ENCODE measurements around the gene SCAMP3.
"Not testable (repeated sequence)": the region's sequence is repeated elsewhere in the genome, so short reads cannot be mapped to it uniquely, and the experiment has no call there.

The SCAMP3 gene

GRCh38 chr1:155254228-155254713 lies 7.9 kb downstream of the SCAMP3 start:
- no peak for DNase-seq

- no peak for DNase-seq
These were observed 8.4 kb downstream of the SCAMP3 start for GRCh38 chr1:155253797-155254196.

DNA sequence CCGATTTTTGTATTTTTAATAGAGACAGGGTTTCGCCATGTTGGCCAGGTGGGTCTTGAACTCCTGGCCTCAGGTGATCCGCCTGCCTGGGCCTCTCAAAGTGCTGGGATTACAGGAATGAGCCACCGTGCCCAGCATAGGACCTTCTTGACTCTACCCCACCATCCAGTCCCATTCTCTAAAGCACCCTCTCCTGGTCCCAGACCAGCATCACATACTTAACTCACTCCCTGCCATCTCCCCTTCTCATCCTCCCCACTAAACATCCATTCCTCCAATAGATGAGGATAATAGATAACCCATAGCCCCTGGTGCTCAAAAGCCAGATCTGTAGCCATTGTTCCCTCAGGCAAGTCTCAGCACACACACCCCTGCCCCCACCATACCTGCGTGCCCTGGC lies 9.0 kb downstream of the SCAMP3 start:
- DNase-seq = no peak

GRCh38 chr1:155251566-155251965 lies 10.6 kb downstream of the SCAMP3 start:
- no peak for DNase-seq

DNA sequence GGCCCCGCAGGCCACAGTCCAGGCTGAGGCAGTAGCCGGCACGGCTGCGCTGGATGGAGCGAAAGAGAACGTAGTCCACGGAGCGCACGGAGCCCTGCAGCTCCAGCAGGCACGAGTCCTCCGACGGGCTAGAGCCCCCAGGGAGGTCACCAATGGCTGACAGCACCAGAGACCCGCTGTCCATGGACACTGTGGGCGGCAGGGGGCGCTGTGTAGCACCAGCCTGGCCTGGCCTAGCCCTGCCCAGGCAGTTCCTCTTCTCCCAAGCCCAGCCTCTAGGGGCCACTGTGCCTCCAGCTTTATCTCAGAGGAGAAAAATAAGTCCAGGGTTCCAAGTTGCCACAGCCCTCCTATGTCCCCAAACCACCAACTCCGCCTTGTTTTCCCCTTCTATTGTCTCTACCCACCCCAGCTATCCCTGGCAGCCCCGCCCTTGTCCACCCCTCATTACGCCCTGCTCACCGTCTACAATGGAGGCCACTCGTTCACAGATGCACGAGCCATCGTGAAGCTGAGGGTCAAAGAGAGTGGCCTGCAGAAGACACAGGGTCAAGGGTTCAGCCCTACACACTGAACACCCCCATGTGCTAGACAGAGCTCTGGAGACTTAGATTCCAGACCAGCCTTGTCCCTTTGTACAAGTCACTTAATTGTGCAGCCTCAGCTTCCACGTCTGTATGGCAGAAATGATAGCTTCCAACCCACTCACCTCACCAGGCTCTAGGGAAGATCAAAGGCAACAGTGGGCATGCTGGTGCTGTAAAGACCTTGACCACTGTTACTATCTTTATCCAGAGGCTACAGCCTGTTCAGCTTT lies 11.3 kb downstream of the SCAMP3 start:
- DNase-seq = peak; percentile 88

- DNase-seq = no peak
These were observed 11.9 kb downstream of the SCAMP3 start for GRCh38 chr1:155250246-155250632.

DNA sequence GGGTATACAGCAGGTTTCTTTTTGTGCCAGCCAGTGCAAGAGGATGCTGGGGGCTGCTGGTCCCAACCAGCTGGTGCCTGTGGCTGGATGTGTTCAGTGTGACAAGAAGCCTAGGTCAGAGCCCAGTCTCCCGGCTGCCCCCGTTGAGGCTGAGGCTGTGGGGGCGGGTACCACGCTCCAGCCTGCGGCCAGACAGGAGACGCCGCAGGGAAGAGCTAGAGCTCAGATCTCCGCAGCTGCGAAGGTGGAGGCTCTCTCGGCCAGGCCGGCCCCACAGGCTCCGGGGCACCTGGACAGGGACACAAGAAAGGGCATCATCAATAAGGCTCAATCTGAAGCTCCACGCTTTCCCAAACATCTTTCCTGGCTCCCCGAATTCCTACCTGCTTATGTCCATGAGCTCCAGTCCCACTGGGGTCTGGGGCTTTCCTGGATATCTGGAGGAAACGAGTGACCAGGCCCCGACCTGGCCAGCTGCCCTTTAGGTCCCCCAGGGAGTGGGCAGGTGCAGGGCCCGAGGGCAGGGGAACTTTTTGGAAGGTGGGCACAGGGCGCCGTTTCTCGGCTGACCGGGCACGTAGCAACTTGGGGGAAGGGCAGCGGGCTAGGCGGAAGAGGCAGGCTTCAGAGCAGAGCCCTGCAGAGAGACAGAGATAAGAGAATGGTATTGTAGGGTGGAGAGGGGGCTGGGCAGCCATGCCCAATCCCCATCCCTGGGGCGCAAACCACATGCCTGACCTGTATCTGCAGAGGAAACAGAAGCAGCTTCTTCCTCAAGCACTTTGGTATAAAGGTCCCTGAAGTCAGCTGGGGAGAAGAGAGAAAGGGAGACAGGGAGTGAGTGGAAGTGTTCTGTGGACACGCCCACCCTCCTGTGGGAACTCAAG lies 14.2 kb downstream of the SCAMP3 start:
- no peak for DNase-seq

DNA sequence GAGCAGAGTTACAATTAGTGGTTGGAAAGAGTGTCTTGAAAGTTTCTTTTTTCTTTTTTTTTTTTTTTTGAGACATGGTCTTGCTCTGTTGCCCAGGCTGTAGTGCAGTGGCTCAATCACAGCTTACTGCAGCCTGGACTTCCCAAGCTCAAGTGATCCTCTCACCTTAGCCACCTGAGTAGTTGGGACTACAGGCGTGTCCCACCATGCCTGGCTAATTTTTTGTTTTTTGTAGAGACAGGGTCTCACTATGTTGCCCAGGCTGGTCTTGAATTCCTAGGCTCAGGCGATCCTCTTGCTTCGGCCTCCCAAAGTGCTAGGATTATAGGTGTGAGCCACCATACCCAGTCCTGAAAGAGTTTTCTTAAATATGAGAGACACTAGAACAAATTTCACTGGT lies 15.4 kb downstream of the SCAMP3 start:
- not testable (repeated sequence) for DNase-seq

GRCh38 chr1:155245163-155245524 lies 17.0 kb downstream of the SCAMP3 start:
- no peak for DNase-seq

DNA sequence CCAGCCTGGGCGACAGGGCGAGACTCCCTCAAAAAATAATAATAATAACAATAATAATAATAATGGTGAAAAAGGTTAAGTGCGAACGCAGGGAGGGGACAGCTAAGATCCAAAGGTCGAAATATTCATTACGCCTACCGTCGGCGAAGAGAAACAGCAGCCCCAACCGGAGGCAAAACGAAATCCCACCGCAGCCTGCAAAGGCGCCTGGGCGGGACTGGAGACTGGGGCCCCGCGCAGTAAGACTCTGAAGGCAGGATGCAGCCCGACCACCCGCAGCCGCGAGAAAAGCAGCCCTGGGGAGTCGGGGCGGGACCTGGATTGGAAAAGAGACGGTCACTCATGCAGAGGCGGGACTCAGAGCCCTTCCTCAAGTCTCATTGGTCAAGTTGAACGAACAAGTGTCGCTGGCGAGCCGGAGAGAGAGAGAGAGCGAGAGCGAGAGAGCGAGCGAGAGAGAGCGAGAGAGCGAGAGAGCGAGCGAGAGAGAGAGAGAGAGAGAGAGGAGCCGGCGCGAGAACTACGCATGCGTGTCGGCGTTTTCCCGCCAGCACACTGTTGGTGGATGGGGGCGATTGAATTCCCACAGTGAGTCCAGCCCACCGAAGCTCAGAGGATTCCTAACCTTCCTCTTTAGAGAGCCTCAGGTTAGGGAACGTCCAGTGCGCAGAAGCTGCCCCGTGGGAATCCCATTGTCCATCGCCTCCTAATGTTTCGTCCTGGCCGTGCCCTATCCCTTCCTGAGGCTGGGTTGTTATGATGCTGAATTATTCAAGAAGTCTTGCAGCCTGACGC lies 17.6 kb downstream of the SCAMP3 start:
- peak; percentile 100 for DNase-seq

DNA sequence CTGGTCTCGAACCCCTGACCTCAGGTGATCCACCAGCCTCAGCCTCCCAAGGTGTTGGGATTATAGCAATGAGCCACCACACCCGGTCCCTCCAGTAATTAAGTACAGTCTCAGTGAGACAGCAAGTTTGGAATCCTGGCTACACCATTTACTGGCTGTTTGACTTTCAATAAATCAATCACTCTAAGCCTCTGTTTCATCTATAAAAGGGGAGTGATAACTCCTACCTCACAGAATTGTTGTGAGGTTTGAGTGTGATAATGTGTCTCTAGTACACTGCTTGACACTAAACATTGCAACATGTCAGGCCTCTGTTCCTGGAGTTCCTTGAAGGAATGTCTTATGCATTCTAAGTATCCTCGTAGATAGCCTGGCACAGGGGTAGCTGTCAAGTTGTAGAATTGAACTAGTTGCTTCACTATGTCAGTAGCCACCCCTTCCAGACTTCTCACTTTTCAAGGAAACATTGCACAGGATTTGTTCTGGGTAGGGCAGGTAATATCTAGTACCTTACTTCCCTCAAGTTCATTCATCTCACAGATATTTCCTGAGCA lies 19.3 kb downstream of the SCAMP3 start:
- no peak for DNase-seq

DNA sequence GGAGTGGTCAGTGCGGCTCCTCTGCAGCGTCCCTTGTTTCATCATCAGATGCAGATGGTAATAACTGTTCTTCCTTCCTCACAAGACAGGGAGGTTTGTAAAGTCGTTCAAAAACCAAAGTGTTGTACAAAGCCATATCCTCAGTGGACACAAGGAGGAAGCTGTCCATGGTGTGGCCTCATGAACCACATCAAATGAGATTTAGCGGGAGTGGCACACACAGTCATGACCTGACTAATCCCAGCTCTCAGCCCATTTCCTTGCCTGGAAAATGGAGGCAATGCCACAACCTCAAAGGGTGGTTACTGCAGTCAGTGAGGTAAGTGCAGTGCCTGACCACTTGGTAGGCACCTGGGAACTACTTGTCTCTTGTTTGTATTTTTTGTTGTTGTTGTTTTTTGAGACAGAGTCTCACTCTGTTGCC lies 20.3 kb downstream of the SCAMP3 start:
- no peak for DNase-seq

DNA sequence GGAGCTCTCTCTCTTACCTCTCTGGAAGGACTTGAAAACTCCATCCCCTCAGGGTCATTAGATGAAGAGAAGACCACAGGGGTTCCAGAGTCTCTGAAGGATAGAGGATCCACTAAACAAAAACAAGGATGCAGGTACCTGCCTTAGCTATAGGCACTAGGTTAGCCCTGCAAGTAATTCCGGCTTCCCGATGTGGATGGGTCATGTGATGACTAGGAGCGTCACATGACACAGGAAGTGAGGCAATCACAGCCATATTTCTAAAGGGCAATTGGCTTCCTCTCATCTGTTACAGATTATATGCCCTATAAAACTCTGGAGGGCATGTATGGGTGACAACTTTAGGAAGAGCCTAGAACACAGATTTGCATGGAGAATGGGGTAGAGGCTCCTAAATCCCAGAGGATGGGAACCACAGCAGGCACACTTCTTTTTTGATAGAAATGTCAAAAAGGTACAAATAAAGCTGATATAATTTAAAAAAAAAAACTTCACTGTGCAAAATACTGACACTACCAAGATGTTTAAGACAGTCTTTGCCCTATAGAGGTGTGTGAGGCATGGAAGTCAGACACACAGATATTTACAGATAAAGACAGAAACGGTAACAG lies 21.0 kb downstream of the SCAMP3 start:
- DNase-seq = peak; percentile 87

GRCh38 chr1:155236451-155236850 lies 25.7 kb downstream of the SCAMP3 start:
- DNase-seq = no peak

DNA sequence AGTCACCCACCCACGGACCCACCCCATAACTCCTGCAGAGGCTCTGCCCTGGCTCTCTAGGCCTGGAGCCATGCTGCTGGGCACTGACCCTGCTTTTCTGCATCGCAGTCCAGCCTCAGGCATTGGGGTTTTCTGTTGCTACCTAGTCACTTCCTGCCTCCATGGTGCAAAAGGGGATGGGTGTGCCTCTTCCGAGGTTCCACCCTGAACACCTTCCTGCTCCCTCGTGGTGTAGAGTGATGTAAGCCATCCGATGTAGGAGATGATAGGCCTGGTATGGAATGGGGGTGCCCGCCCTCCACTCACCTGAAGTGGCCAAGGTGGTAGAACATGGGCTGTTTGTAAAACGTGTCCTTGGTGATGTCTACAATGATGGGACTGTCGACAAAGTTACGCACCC lies 26.8 kb downstream of the SCAMP3 start:
- DNase-seq = not testable (repeated sequence)

DNA sequence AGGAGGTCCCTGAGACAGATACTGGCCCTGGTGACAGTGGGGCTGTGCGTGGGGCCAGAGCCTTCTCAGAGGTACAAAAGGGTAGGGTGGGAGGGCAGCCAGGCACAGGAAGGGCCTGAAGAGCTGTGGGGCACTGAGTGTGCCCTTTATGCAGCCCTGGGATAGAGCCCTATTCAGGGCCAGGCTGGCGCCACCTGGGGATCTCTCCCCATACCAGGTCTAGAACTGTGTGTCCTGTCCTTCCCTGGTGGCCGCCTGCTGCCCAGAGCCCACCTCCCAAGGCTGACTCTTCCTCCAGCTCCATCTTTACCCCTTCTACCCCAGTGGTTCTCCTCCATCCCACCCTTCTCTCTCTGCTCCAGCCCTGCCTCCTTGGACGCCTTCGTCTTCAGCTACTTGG lies 28.7 kb downstream of the SCAMP3 start:
- not testable (repeated sequence) for DNase-seq

DNA sequence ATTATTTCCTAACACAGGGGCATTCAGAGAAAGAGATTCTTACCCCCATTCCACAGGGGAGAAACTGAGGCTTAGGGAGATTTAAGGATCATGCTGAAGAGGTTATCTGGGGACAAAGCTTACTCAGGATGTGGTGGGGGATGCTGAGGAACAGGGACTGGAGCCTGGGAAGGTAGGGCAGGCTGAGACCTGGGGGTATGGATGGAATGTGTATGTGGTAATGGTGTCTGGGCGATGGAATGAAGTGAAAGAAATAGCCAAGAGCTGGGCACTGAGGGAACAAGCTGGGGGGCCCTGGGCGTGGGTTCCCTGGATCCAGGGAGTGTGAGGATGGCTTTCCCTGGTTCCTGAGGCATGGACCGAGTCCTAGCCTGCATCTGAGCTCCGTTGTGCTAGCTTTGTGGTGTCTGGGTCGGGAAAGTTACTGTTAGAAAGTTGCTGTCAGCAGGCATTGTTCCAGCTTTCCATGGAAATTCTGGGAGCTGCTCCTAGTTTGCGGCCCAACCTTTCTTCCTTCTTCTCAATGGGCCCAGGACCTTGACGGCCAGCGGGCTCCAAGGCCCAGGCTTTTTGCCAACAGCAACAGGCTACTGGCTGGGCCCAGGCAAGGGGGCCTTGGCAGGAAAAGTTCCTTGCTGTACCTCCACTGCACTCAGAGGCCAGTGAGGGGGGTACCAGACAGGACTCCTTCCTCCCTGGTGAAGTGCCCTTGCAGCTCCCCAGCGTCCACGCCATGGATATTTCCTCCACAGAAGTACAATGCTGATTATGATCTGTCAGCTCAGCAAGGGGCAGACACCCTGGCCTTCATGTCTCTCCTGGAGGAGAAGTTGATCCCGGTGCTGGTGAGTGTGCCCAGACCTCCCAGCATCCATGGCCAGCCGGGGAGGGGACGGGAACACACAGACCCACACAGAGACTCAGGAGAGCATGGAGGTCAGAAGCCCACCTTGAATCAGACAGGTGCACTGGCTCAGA lies 29.9 kb downstream of the SCAMP3 start:
- peak; percentile 61 for DNase-seq

GRCh38 chr1:155231302-155231701 lies 30.9 kb downstream of the SCAMP3 start:
- not testable (repeated sequence) for DNase-seq

GRCh38 chr1:155228096-155228427 lies 34.1 kb downstream of the SCAMP3 start:
- DNase-seq = no peak

- peak; percentile 100 for DNase-seq
These were observed 34.7 kb downstream of the SCAMP3 start for GRCh38 chr1:155227261-155228095.
